OCI-M1 (cell line): ENCODE data around the gene SLC5A6.
A peak's percentile ranks its signal among the peaks of the same experiment; 100 is the strongest.

Experiments
- DNase-seq: peaks from one replicate; lab custom pipeline; 2025; lab: John Stamatoyannopoulos, UW

SLC5A6 gene

DNA sequence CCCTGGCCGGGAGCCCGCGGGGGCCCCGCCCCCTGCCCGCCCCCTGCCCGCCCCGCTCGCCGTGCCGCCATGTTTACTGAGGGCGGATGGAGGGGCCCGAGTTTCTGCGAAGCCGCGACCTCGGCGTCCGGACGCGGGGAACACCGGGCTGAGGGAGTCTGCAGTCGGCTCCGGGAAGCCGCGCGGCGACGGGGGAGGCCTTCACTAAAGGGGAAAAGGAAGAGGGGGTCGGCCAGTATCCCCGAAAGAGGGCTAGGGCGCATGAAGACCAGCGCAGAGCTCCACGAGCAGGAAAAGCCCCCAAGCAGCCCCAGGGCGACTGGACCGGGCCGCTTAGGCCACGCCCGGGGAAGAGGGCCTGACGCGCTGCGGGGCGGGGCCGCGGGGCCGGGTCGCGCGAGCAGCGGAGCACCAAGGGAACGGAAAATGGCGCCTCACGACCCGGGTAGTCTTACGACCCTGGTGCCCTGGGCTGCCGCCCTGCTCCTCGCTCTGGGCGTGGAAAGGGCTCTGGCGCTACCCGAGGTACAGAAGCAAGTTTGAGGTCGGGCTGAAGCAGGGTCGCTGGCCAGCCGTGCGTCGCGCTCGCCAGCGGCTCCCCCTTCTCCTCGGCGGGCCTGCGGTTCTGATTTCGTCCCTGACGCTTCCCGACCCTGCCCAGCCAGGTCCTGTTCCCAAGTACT, at the start of gene SLC5A6, which contains the start of gene ATRAID:
SLC5A6 (minus strand) TSS at position 326 of the 683 bp plus-strand sequence. CDS start 4,618 bp downstream, outside the sequence.
ATRAID (plus strand) TSS at position 99 of the 683 bp plus-strand sequence; CDS start at position 427, 328 bp downstream.
- DNase-seq: peak; percentile 93

GRCh38 chr2:27261241-27261925, 49.3 kb upstream of the SLC5A6 start:
- DNase-seq: no peak

GRCh38 chr2:27258051-27258450, 46.0 kb upstream of the SLC5A6 start:
- DNase-seq: no peak

- no peak for DNase-seq
Measured at GRCh38 chr2:27256855-27257454, 44.9 kb upstream of the SLC5A6 start.

DNA sequence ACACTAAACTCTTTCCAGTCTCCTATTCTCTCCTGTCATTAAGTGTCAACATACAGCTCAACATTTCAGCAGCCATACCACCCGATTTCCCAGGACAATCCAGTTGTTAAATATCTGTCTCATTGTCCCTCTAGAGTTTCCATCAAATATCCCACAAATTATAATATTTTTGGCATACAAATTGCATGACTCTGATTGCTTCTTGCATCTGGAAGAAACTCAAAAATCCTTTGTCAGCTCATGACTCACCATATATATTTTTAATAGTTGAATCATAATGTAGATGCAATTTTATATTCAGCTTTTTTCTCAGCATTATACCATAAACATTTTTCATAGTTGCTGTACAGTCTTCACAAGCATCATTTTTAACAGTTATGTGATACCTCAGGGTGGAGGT, 43.6 kb upstream of the SLC5A6 start:
- DNase-seq: no peak

GRCh38 chr2:27255187-27255586, 43.1 kb upstream of the SLC5A6 start:
- peak; percentile 39 for DNase-seq

- DNase-seq: no peak
Measured at GRCh38 chr2:27251766-27252165, 39.7 kb upstream of the SLC5A6 start.

- no peak for DNase-seq
Measured at GRCh38 chr2:27250652-27251379, 38.7 kb upstream of the SLC5A6 start.

DNA sequence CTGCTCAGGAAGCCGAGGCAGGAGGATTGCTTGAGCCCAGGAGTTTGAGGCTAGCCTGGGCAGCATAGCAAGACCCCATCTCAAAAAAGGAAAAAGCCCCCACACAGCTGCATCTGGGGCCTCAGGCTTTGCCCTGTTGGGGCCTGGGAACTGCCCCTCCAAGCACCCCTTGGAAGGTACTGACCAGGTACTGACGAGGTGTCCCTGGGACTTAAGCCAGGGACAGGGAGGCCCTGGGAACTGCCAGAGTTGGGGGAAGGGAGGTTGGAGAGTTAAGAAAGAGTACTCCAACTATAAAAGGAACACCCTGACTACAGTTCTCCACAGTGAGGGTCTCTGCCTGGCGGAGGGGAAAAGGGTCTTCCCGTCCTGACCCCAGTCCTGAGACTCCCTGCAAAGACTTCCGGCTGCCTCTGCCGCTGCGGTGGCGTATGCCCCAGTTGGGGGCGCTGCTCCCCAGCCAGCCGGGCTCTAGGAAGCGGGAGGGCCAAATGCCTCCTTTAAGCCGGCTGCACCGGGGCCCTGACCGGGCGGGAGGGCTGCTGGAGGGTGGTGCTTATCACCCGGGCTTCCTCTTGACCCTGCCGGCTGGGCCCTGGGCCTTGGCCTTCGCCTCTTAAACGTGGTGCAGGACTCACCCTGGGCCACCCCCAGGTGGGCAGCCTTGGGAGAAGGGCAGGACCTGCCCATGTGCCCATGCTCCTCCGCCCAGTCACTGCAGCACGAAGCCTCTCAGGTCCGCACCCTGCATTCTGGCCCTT, 38.0 kb upstream of the SLC5A6 start:
- DNase-seq: peak; percentile 91

DNA sequence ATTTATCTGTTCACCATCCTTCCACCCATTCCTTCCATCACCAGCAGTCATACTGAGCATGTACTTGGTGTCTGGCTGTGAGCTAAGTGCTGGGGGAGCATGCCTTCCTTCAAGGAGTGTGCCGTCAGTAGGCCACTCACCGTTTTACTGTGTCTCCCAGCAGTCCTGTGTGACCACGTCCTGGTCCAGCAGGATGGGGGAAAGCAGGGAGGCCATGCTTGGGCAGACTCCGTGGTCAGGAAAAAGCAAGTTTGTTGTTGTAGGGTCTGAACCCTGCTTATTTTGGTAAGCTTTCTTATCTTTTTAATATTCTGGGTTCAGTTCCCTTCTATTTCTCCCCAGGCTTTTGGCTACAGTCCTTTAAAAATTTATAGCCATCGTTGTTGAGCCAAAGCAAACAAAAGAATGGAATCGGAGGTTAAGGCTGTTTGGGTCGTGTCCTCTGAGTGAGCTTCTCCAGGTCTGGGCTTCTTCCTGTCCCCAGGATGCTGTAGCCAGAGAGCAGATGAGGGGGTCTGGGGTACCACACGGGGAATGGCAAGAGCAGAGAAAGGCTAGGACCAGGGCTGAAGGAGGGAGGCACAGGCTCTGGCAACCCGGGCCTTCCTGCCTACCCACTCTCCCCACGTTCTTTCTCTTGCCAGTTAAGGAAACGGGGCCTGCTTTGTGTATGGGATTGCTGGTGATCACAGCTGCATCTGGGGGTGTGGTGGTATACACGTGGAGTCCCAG, 37.3 kb upstream of the SLC5A6 start:
- DNase-seq: no peak

DNA sequence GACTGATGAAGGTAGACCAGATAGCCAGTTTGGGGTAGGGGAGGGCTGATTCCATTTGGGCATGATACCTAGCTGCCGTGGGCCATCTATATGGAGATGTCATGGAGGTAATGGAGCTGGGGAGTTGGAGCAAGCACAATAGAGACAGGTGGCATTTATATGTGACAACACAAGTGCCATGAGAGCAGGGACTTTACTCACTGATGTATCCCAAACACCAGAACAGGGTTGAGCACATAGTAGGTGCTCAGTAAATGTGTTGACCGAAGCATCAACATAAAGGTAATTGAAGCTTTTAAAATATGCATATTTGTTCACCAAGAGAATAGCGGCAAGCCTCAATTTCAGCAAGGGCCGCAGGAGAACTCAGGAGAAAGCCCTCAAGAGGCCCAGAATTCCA, 35.8 kb upstream of the SLC5A6 start:
- no peak for DNase-seq

- DNase-seq: no peak
Measured at GRCh38 chr2:27245626-27246025, 33.6 kb upstream of the SLC5A6 start.

GRCh38 chr2:27245116-27245515, 33.0 kb upstream of the SLC5A6 start:
- DNase-seq: no peak

- no peak for DNase-seq
Measured at GRCh38 chr2:27243391-27244130, 31.5 kb upstream of the SLC5A6 start.

- no peak for DNase-seq
Measured at GRCh38 chr2:27242614-27242951, 30.5 kb upstream of the SLC5A6 start.

GRCh38 chr2:27241761-27242613, 29.9 kb upstream of the SLC5A6 start:
- DNase-seq: no peak

GRCh38 chr2:27240406-27240805, 28.3 kb upstream of the SLC5A6 start:
- DNase-seq: no peak

- DNase-seq: no peak
Measured at GRCh38 chr2:27238976-27239375, 26.9 kb upstream of the SLC5A6 start.

- DNase-seq: no peak
Measured at GRCh38 chr2:27237341-27237945, 25.4 kb upstream of the SLC5A6 start.
